GM18499 (cell line): ENCODE results near the gene RSPO4.

Experiments
- ATAC-seq: cut with Tn5 transposase; IDR thresholded peaks from one replicate; pipeline ENCODE4 v1.9.1; 2021; ENCODE audit warnings: moderate number of reproducible peaks; ENCODE audit not compliant: insufficient read depth, unreplicated experiment

RSPO4 gene

DNA sequence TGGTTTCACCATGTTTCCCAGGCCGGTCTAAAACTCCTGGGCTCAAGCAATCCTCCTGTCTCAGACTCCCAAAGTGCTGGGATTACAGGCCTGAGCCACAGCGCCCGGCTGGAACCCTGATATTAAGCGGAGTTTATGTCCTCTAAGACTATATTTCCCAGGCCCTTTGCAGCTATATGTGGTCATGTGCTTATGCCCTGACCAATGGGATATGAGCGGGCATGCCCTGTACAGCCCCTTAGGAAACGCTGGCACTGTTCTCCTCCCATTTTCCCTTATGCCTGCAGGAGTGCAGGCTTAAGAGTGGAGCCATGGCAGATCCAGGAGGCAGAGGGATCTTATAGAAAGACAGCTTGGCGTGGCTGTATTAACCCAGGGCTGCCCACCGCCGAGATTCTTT is 29.9 kb downstream of the RSPO4 start:
- no peak for ATAC-seq

DNA sequence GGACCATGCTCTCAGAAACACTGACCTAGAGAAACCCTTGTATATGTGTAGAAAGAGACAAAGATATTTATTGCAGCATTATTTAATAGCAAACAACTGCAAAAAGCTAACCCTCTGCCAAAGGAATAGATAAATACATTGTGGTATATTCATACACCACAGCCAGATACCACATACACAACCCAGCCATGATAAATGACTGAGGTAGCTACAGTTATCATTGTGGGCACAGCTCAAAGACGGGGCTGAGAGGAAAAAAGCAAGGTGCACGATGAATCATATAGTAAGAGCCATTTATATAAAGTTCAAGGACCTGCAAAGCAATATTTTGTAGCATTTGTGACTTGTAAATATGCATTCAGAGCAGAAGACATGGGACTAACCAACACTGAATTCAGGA is 30.8 kb downstream of the RSPO4 start:
- ATAC-seq: no peak

DNA sequence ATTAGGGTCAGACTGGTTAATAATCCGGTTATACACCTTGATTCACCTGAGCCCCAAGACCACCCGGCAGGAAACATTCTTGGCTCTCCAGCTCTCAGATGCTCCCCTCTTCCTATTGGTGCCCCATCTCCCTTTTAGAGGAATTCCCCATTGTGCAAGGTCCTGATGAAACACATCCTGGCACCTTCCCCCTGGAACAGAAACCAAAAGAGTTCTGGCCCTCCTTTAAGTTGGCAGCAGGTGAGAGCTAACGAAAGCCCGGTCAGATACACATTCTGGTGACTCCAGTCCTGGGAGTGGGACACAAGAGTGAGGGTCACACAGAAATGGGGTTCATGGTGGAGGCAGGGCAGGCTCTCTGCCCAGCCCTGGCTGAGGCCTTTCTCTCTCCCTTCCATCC is 32.2 kb downstream of the RSPO4 start:
- no peak for ATAC-seq

DNA sequence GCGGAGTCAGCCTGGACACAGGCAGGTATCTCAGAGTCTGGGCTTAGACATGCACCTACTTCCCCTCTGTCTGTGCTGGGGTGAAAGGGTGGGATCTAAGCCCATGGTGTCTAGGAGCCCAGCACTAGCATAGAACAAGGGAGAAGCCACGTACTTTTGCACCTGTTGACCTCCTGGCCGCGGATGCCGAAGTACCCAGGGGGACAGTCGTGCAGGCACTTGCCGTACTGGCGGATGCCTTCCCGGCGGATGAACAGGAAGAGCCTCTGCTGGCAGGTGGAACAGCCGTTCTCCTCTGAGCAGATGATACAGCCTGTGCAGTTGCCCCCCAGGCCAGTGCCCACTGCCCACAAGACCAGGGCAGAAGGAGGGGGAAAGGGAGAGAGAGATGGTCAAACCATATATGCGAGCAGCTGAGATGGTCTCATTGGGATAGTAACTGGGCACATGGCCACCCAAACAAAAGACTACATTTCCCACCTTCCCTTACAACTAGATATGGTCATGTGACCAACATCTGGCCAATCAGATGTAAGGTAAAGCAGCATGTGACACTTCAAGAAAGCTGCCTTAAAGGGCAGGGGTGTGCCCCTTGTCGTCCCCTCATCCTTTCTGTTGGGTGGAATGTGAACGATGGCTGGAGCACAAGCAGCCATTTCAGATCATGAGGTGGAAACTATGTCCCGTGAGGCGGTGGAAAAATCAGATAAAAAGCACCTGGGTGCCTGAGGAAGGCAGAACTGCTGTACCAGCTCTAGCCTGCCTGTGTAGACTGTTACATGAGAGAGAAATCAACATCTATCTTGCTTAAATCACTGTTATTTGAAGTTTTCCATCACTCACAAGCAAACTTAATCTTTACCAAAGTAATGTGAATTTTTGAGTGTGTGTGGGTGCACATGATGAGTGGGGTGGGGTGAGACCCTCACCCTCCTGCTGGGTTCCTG is 34.0 kb downstream of the RSPO4 start:
- no peak for ATAC-seq

- ATAC-seq: no peak
Observed at GRCh38 chr20:965956-966355, 36.2 kb downstream of the RSPO4 start.

- ATAC-seq: no peak
Observed at GRCh38 chr20:963795-964194, 38.3 kb downstream of the RSPO4 start.

GRCh38 chr20:962683-963082 is 39.4 kb downstream of the RSPO4 start:
- no peak for ATAC-seq

DNA sequence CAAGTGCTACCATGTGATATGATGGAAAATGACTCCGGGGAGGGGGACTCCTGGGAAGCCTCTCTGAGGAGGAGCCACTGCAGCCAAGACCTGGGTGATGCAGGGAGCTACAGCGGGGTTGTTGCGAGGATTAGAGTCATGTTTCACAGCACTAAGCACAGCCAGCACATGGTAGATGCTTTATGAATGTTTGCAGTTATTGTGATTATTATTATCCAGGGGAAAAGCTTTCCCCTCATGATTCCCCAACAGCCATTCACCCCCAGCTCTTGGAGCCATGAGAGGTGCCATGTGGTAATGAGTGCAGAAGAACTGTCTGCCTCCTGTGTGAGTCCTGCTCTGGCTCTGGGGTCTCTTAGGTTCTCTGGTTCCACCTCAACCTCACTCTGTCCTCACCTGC is 39.9 kb downstream of the RSPO4 start:
- no peak for ATAC-seq

DNA sequence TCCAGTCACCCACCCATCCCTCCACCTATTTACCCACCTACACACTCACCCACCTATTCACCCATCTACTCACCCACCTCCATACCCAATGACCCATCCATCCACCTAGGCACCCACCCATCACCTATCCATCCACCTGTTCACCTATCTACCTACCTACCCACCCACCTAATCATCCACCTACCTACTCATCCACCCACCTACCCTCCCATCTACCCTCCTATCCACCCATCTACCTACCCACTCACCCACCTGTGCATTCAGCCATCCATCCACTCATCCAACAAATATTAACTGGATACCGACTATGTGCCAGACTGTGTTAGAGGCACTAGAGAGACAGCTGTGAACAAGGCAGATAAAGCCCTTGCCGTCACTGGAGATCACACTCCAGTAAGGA is 40.3 kb downstream of the RSPO4 start:
- no peak for ATAC-seq

- no peak for ATAC-seq
Observed at GRCh38 chr20:959996-960615, 42.0 kb downstream of the RSPO4 start.

DNA sequence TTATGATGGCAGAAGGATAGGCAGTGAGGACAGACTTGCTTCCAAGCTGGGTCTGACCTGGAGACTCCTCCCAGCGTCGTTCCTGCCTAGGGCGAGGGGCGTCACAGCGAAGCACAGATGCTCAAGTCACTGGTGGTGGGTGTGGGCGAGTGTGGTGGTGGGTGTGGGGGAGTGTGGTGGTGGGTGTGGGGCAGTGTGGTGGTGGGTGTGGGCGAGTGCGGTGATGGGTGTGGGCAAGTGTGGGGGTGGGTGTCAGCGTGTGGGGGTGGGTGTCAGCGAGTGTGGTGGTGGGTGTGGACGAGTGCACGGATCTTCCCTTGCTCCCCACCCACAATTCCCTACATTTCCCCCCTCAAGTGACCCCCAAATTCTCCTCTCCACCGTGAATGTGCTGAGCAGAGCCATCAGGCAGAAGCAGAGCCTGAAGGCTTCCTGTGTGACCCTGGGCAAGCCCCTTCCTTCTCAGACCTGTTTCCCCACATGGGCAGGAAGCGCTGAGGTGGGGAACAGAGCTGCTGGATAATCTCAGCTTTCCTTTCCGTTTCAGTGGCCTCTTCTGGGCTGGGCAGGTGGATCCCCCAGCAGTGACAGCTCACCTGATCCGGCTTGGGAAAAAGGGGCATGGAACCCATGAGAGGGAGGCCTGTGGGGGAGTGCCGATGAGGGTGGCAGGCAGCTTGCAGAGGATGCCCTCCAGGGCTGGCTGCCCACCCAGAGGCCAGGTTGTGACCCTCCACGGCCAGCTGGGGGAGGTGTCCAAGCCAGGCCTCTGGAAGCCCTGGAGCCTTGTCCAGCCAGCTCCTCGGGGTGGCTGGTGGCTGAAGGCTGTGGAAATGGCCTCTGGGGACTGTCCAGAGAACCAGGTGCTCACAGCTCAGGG is 42.9 kb downstream of the RSPO4 start:
- ATAC-seq: no peak

DNA sequence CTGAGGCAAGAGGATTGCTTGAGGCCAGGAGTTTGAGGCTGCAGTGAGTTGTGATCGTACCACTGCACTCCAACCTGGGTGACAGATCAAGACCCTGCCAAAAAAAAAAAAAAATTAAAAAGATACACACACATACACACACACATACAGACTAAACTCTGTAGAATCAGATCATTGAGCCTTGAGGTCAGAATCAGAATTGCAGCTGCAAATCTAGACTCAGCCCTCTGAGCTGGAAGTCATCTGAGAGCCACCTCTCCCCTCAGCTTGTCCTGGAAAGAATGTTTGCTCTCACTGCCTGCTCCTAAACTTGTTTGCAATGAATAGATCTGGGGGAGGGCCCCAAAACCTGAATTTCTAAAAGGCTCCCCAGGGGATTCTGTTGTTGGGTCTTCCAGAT is 44.6 kb downstream of the RSPO4 start:
- ATAC-seq: no peak

- no peak for ATAC-seq
Observed at GRCh38 chr20:956330-956951, 45.7 kb downstream of the RSPO4 start.

DNA sequence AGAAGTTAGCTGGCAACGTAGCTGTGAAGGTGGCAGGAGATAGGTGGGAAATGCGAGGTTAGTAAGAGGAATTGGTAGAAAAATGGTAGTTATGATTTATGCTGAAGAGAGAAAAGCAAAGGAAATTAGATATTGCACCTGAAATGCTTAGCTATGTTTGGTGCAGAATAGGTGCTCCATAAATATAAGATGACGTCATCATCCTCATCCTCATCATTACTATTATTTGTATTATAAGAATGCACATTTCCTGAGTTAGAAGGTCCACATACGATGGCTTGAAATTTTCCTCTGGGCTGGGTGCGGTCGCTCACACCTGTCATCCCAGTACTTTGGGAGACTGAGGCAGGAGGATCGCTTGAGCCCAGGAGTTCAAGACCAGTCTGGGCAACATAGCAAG is 46.5 kb downstream of the RSPO4 start:
- no peak for ATAC-seq

DNA sequence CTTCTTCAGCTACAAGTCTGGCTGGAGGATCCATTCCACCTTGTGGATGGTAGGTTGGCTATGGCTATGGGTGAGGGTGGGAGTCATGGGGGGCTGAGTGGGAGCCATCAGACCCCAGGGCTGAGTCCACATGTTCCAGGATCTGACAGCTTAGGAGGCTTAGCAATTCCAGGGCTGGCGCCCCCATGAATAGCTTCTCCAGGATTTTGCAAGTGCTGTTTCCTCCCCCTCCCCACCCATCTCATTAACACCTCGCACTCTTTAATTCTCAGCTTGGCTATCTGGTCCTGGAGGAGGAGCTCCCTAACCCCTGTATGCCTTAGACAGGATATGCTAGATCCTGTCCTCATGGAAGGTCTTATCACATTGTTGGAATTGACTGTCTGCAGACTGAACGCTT is 47.0 kb downstream of the RSPO4 start:
- no peak for ATAC-seq

GRCh38 chr20:953742-954141 is 48.4 kb downstream of the RSPO4 start:
- ATAC-seq: no peak

DNA sequence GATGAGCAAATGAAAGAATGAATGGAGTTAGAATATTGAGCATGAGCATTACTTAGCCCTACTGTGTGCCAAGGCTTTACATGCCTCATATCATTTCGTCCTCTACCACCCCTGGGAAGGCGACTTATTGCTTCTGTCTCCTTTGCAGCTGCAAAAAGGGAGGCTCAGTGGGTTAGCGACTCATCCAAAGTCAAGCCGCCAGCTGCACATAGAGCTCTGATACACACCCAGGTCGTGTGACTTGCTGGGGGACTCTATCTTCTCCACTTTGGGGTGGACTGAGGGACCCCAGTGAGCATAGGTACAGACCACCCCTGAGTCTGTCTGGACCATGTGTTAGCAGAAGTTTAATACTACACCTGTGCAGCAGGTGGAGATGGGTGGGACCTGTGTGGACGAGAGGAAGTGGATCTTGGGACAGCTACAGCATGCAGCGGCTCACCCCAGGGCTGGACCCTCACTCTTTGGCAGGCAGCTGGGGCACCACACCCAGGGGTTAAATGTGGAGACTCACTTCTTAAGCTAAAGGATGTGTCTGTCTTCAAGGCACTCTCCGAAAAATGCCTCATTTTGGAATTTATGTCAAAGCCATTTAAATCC is 49.8 kb downstream of the RSPO4 start:
- no peak for ATAC-seq

- ATAC-seq: no peak
Observed at GRCh38 chr20:951384-952169, 50.5 kb downstream of the RSPO4 start.

DNA sequence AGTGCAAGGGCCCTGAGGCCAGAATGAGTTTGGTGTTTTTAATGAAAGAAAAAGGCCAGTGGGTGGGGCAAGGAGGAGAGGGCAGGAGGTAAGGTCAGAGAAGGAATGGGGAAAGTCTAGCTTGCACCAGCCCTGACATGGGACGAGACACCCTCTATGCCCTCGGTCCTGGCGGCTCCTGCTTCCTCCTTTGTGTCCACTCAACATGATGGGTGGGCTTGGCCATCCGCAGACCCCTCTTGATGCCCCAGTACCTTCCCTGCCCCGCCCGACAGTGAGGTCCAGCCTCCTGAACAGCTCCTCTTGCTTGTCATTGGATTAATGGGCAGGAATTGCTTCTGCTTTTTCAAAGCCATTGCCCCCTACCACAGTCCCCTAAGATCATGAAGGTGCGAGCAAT is 52.4 kb downstream of the RSPO4 start:
- no peak for ATAC-seq
